B cell (primary cell): ENCODE measurements around the gene SPSB3. TPM values are rescaled to one million over a fixed set of nuclear protein-coding genes. Genes with fewer than 3 reads are reported as not detected.

ENCODE experiments used
- ATAC-seq: fragments of 200-7000 bp; cut with Tn5 transposase; one replicate; pipeline ENCODE4 v1.10.0; 2021; ENCODE audit warnings: low read depth, mild to moderate bottlenecking, moderate number of reproducible peaks, moderate library complexity
- CTCF ChIA-PET: fragments of 350-600 bp; sonication (Branson Sonifier 250); formaldehyde crosslinking; loops from one replicate; lab custom pipeline; 2021; ENCODE audit warnings: antibody characterized with exemption, inconsistent platforms; lab: Charles Lee
- POLR2A ChIA-PET: fragments of 350-600 bp; sonication (Branson Sonifier 250); formaldehyde crosslinking; loops from one replicate; lab custom pipeline; 2021; ENCODE audit warnings: antibody characterized with exemption; lab: Charles Lee
- DNase-seq: peaks from one replicate; pipeline ENCODE4 v3.0.0; 2013
- H2AFZ ChIP-seq: 2 replicates; pipeline ENCODE4 v1.6.1; 2012; ENCODE audit warnings: mild to moderate bottlenecking, low read depth, low read length; ENCODE audit not compliant: insufficient read depth, poor library complexity, severe bottlenecking
- H3K27ac ChIP-seq, 2 donors: 1 replicate in 1 of 2; 2 replicates in 1 of 2; pipeline ENCODE4 v1.5.1; 2012 to 2013; ENCODE audit warnings: low read length in 2 of 2, mild to moderate bottlenecking in 2 of 2, moderate library complexity in 1 of 2
- H3K27me3 ChIP-seq, 4 experiments: fragments of 200-600 bp in 1 of 4; sonication (generic) in 1 of 4; replicated peaks in 1 of 4; 1 replicate in 2 of 4; 2 replicates in 2 of 4; pipeline versions ENCODE4 v1.6.1 to v1.7.0; 2013 to 2016; ENCODE audit warnings: low read length in 3 of 4, mild to moderate bottlenecking in 2 of 4, mixed read lengths in 1 of 4, moderate library complexity in 1 of 4; ENCODE audit not compliant: insufficient read depth in 4 of 4, control insufficient read depth in 3 of 4; ENCODE audit errors: control extremely low read depth in 1 of 4
- H3K36me3 ChIP-seq, 2 experiments: replicated peaks in 1 of 2; 1 replicate in 1 of 2; 2 replicates in 1 of 2; pipeline versions ENCODE4 v1.6.1 to v1.7.1; 2013; ENCODE audit warnings: low read length in 1 of 2; ENCODE audit not compliant: insufficient read depth in 2 of 2, control insufficient read depth in 1 of 2; ENCODE audit errors: control extremely low read depth in 1 of 2, extremely low read depth in 1 of 2
- H3K4me1 ChIP-seq, 2 donors: fragments of 200-600 bp in 1 of 2; sonication (generic) in 1 of 2; 1 replicate in 1 of 2; 2 replicates in 1 of 2; pipeline versions ENCODE4 v1.5.1 to v1.6.1; 2013 to 2017; ENCODE audit warnings: low read length in 2 of 2; ENCODE audit not compliant: control insufficient read depth in 2 of 2, insufficient read depth in 2 of 2
- H3K4me2 ChIP-seq: replicated peaks from 2 replicates; pipeline ENCODE3; 2012; ENCODE audit warnings: mild to moderate bottlenecking, low read depth, low read length; ENCODE audit not compliant: poor library complexity, severe bottlenecking
- H3K4me3 ChIP-seq, 5 experiments: fragments of 200-600 bp in 1 of 5; sonication (generic) in 1 of 5; 1 replicate in 3 of 5; 2 replicates in 2 of 5; pipeline versions ENCODE4 v1.5.1 to v1.7.0; 2011 to 2016; ENCODE audit warnings: low read length in 4 of 5, mild to moderate bottlenecking in 4 of 5, low read depth in 2 of 5, control low read depth in 1 of 5, moderate library complexity in 1 of 5; ENCODE audit not compliant: insufficient read depth in 1 of 5; ENCODE audit errors: control extremely low read depth in 1 of 5, extremely low read depth in 1 of 5
- H3K79me2 ChIP-seq: fragments of 200-600 bp; sonication (generic); one replicate; pipeline ENCODE4 v1.6.0; 2016; ENCODE audit warnings: low read length; ENCODE audit not compliant: control insufficient read depth, insufficient read depth
- H3K9ac ChIP-seq: fragments of 200-600 bp; sonication (generic); 2 replicates; pipeline ENCODE4 v1.6.1; 2017; ENCODE audit warnings: mild to moderate bottlenecking, low read length, moderate library complexity
- H3K9me3 ChIP-seq, 3 donors: one replicate each; pipeline versions ENCODE4 v1.6.1 to v1.7.1; 2013; ENCODE audit warnings: low read length in 2 of 3; ENCODE audit not compliant: control insufficient read depth in 2 of 3, insufficient read depth in 1 of 3; ENCODE audit errors: control extremely low read depth in 1 of 3
- H4K20me1 ChIP-seq: 2 replicates; pipeline ENCODE4 v1.6.0; 2012; ENCODE audit warnings: mild to moderate bottlenecking, low read length; ENCODE audit not compliant: insufficient read depth, control insufficient read depth, poor library complexity, severe bottlenecking
- H3K27ac Mint-ChIP-seq: one replicate; pipeline ENCODE4 v1.8.0; 2021; ENCODE audit warnings: mixed read lengths
- H3K27me3 Mint-ChIP-seq: one replicate; pipeline ENCODE4 v1.8.0; 2021; ENCODE audit warnings: mixed read lengths
- H3K4me1 Mint-ChIP-seq: one replicate; pipeline ENCODE4 v1.8.0; 2021; ENCODE audit warnings: mixed read lengths
- H3K4me3 Mint-ChIP-seq: one replicate; pipeline ENCODE4 v1.8.0; 2021; ENCODE audit warnings: mixed read lengths
- H3K9me3 Mint-ChIP-seq: one replicate; pipeline ENCODE4 v1.8.0; 2022; ENCODE audit warnings: mixed read lengths; ENCODE audit not compliant: insufficient read depth
- CTCF ChIP-seq: fragments of 200-600 bp; IDR thresholded peaks from one replicate; pipeline ENCODE4 v1.8.0; 2022; ENCODE audit warnings: antibody characterized with exemption, mild to moderate bottlenecking
- EZH2 ChIP-seq: IDR thresholded peaks from 2 replicates; pipeline ENCODE4 v1.6.1; 2012; ENCODE audit warnings: borderline replicate concordance, low read depth, mild to moderate bottlenecking, moderate library complexity, low read length; ENCODE audit not compliant: insufficient read depth, poor library complexity, severe bottlenecking
- WGBS: methylation state at CpG from one replicate; pipeline ENCODE4 v1.1.5; 2013; ENCODE audit warnings: missing lambda C conversion rate; ENCODE audit not compliant: insufficient coverage; 5-methylcytosine and 5-hydroxymethylcytosine counted together
- intact Hi-C: fragments of 100-400 bp; cut with micrococcal nuclease; formaldehyde crosslinking; loops from one replicate; pipeline ENCODE4 v1.10.0; 2022
- polyA plus RNA-seq: library from polyadenylated mRNA; depleted of rRNA; stranded (reverse); fragments of >200 nt; gene quantifications from 2 replicates; pipeline ENCODE4 v1.2.3, GENCODE V29; 2012
- total RNA-seq, 2 donors: library from RNA; stranded (reverse); fragments of 120-200 nt in 1 of 2; gene quantifications; 1 replicate in 1 of 2; 2 replicates in 1 of 2; pipeline versions ENCODE4 v1.2.3 to v1.2.4, GENCODE V29; 2013 to 2022

SPSB3 gene
- total and polyA plus RNA-seq, 2 donors (not counting 1 experiment from before 2014, with no cell fraction given): 91.2 to 264 TPM

- Histone ChIP-seq H3K36me3 (peaks cover 0 to 33% of the 10 kb centered on the region in 2 experiments), H3K9ac (no peak overlapping the region), H3K9me3 (no peaks in the 10 kb centered on the region), H3K27ac (no peak overlapping the region), H3K4me1 (peaks cover 4 to 17% of the 10 kb centered on the region in 2 donors), H3K79me2 (peaks cover 70% of the 10 kb centered on the region), H3K4me3 (no peak overlapping the region), H3K27me3 (no peaks in the 10 kb centered on the region), H4K20me1 (peaks cover 62% of the 10 kb centered on the region), H2AFZ (no peak overlapping the region), H3K4me2 (no peak overlapping the region)
- TF ChIP-seq CTCF (no peak), EZH2 (no peak)
- WGBS: 97% methylated on average over 51 of the region's 51 CpGs
- peaks cover 15% of the 10 kb centered on the region for H3K4me1 Mint-ChIP-seq
- ChIA-PET POLR2A (no interaction called here), CTCF (no interaction called here)
- H3K4me3 Mint-ChIP-seq: no peak overlapping the region
- intact Hi-C loops: no loop called here
- no peak overlapping the region for H3K27ac Mint-ChIP-seq
- ATAC-seq (no peak), DNase-seq (no peak)
- no peaks in the 10 kb centered on the region for H3K9me3 Mint-ChIP-seq
- no peaks in the 10 kb centered on the region for H3K27me3 Mint-ChIP-seq
Observed at GRCh38 chr16:1786242-1787055, 4.1 kb upstream of the SPSB3 start.

GRCh38 chr16:1785846-1786170, 3.4 kb upstream of the SPSB3 start:
- no peaks in the 10 kb centered on the region for H3K9me3 Mint-ChIP-seq
- H4K20me1 ChIP-seq: peaks cover 68% of the 10 kb centered on the region
- H3K27me3 Mint-ChIP-seq: no peaks in the 10 kb centered on the region
- H3K4me3 ChIP-seq: no peak overlapping the region
- H2AFZ ChIP-seq: no peak overlapping the region
- peaks cover 0 to 33% of the 10 kb centered on the region in 2 experiments for H3K36me3 ChIP-seq
- H3K9me3 ChIP-seq: no peaks in the 10 kb centered on the region
- peaks cover 21% of the 10 kb centered on the region for H3K4me1 Mint-ChIP-seq
- no peaks in the 10 kb centered on the region for H3K27me3 ChIP-seq
- TF ChIP-seq CTCF (no peak), EZH2 (no peak)
- 93% methylated on average over 14 of the region's 14 CpGs for WGBS
- no peak overlapping the region for H3K27ac ChIP-seq
- H3K27ac Mint-ChIP-seq: no peak overlapping the region
- peaks cover 76% of the 10 kb centered on the region for H3K79me2 ChIP-seq
- DNase-seq (no peak), ATAC-seq (no peak)
- H3K9ac ChIP-seq: no peak overlapping the region
- intact Hi-C loops: no loop called here
- no peak overlapping the region for H3K4me2 ChIP-seq
- ChIA-PET CTCF (no interaction called here), POLR2A (no interaction called here)
- no peak overlapping the region for H3K4me3 Mint-ChIP-seq
- H3K4me1 ChIP-seq: peaks cover 10 to 23% of the 10 kb centered on the region in 2 donors
